ENCODE measurements around the gene ADAT3.

Gene ADAT3

GRCh38 chr19:1936916-1937610 is 31.9 kb downstream of the ADAT3 start:
- DNase-seq (ENCODE audit: low read depth in 2 of 2): no peak

- no peak for DNase-seq (ENCODE audit: low read depth in 2 of 2)
Observed at GRCh38 chr19:1938071-1938470, 32.9 kb downstream of the ADAT3 start.

GRCh38 chr19:1941146-1942077 is 36.2 kb downstream of the ADAT3 start, which contains the start of gene CSNK1G2:
Gene CSNK1G2, plus strand, starts transcription at chr19:1941172. Its CDS starts 28,601 bp downstream, at chr19:1969773.
- no peak for DNase-seq (ENCODE audit: low read depth in 2 of 2)

- DNase-seq (ENCODE audit: low read depth in 2 of 2): peak; percentile 53 to 61
Observed at GRCh38 chr19:1942078-1942933, 37.1 kb downstream of the ADAT3 start.

GRCh38 chr19:1942934-1943555 is 37.8 kb downstream of the ADAT3 start:
- no peak for DNase-seq (ENCODE audit: low read depth in 2 of 2)

- DNase-seq (ENCODE audit: low read depth in 2 of 2): no peak
Observed at GRCh38 chr19:1943661-1944087, 38.5 kb downstream of the ADAT3 start.

GRCh38 chr19:1944088-1944915 is 39.1 kb downstream of the ADAT3 start:
- no peak for DNase-seq (ENCODE audit: low read depth in 2 of 2)

GRCh38 chr19:1944916-1945561 is 39.8 kb downstream of the ADAT3 start:
- no peak for DNase-seq (ENCODE audit: low read depth in 2 of 2)

GRCh38 chr19:1945899-1946298 is 40.7 kb downstream of the ADAT3 start:
- no peak for DNase-seq (ENCODE audit: low read depth in 2 of 2)

GRCh38 chr19:1947651-1948209 is 42.5 kb downstream of the ADAT3 start:
- DNase-seq (ENCODE audit: low read depth in 2 of 2): no peak

- no peak for DNase-seq (ENCODE audit: low read depth in 2 of 2)
Observed at GRCh38 chr19:1949304-1950101, 44.3 kb downstream of the ADAT3 start.

- no peak for DNase-seq (ENCODE audit: low read depth in 2 of 2)
Observed at GRCh38 chr19:1950640-1951039, 45.4 kb downstream of the ADAT3 start.

- no peak for DNase-seq (ENCODE audit: low read depth in 2 of 2)
Observed at GRCh38 chr19:1952635-1953034, 47.4 kb downstream of the ADAT3 start.

GRCh38 chr19:1953037-1953436 is 47.8 kb downstream of the ADAT3 start:
- DNase-seq (ENCODE audit: low read depth in 2 of 2): no peak

- no peak for DNase-seq (ENCODE audit: low read depth in 2 of 2)
Observed at GRCh38 chr19:1953441-1954094, 48.4 kb downstream of the ADAT3 start.

- DNase-seq (ENCODE audit: low read depth in 2 of 2): no peak
Observed at GRCh38 chr19:1954532-1954933, 49.3 kb downstream of the ADAT3 start.

GRCh38 chr19:1955171-1956121 is 50.2 kb downstream of the ADAT3 start:
- DNase-seq (ENCODE audit: low read depth in 2 of 2): no peak

Measured in stimulated activated CD8-positive, alpha-beta memory T cell treated with anti-CD3 and anti-CD28 coated beads, Interleukin-7, amount 100 ng/mL, for 1 hour (primary cell).